Epithelial cell of umbilical artery (primary cell): ENCODE results near the gene DYNC2LI1. TPM values are rescaled to one million over a fixed set of nuclear protein-coding genes. Genes with fewer than 3 reads are reported as not detected.

ENCODE experiments used
- total RNA-seq: library from RNA; depleted of rRNA; stranded (reverse); fragments of >200 nt; gene quantifications from 2 replicates; pipeline ENCODE4 v1.2.3, GENCODE V29; 2014

The DYNC2LI1 gene
- 11.7 and 15.3 TPM in 2 replicates for total RNA-seq

DNA sequence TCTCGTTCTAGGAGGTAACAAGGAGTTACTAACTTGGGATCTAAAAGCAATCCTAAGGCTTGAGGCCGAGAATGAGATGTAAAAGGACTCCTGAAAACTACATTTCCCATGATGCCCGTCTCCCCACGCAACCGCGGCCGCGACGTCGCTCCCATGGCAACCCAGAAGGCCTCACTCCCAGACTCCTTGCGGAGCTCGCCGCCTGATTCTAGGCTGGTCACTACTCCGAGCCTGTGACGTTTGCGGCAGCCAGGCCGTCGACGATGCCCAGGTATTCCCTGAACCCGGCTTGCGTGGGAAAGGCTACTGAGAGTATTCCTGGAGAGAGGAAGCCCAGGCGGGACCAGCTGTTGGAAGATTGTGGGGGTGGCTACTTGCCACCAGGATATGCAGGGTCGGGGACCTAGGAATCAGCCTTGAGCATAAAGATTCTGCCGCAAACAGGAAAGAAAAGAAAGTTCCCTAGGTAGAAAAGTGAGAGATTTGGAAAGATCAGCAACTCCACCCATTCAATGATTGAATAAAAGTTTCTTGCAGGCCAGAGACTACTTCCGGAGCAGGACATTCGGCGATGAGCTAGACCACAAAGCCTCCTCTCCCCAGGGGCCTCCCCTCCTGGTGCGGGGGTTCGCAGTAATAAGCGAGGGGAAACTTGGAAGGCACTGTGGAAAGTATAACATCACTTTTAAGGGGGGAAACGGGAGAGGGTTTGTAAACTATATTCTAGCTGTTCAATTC, at the start of gene DYNC2LI1:
DYNC2LI1 (plus strand) TSS at position 164 of the 738 bp plus-strand sequence; CDS start at position 264, 100 bp downstream.

DNA sequence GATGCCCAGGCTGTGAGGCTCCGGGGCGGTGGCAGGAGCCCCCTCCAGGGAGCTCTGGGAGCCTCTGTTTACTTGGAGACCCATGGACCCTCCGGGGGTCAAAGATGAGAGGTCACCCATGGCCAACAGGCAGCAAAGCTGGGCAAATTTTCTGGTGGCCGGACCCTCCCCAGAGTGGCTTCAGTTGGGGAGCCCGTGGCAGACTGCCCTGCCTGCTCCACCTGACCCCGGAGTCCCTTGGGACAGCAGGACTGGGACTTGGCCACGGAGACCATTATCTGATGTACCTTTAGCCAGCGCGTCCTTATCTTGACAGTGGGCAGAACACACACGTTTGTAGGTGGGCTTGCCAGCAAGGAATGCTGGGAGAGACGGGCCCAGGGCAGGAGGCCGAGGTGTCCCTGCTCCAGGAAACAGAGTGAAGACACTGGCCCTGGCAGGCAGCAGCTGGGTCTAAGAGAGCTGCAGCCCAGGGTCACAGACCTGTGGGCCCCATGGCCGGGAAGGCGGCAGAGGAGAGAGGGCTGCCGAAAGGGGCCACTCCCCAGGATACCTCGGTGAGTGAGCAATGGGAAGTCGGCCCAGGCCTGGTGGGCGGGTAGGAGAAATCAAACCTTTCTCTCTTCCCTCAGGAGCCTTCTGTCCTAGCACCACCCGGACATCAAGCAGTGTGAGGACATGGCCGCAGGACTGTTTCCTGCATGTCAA, 64.9 kb downstream of the DYNC2LI1 start, which contains the start of the genes ABCG5 and ABCG8:
ABCG5 (minus strand) TSS at position 280 of the 708 bp plus-strand sequence; CDS start at position 120, 160 bp downstream.
ABCG8 (plus strand) TSS at position 412 of the 708 bp plus-strand sequence; CDS start at position 495, 83 bp downstream.

Other genes with a start within 250 kb of the DYNC2LI1 start
- 22.4 and 25.2 TPM in 2 replicates for gene THADA, start 178.0 kb upstream of the DYNC2LI1 start, total RNA-seq
- 0.15 and 0.32 TPM in 2 replicates for gene PLEKHH2, start 136.8 kb upstream of the DYNC2LI1 start, total RNA-seq
- 0.97 TPM in 1 of 2 replicates, not detected in the other for gene C1GALT1C1L, start 97.6 kb upstream of the DYNC2LI1 start, total RNA-seq
- gene ABCG5, start 64.8 kb downstream of the DYNC2LI1 start, total RNA-seq: not detected in 2 replicates
- not detected in 2 replicates for gene ABCG8, start 64.9 kb downstream of the DYNC2LI1 start, total RNA-seq
- 69.8 and 75.7 TPM in 2 replicates for gene LRPPRC, start 221.9 kb downstream of the DYNC2LI1 start, total RNA-seq